NCI-H446 treated with DMSO at 0.1 percent for 48 hours (cell line): ENCODE measurements around the gene TRPM2.
"Not testable (repeated sequence)": the region's sequence is repeated elsewhere in the genome, so short reads cannot be mapped to it uniquely, and the experiment has no call there.

ENCODE experiments used
- DNase-seq: peaks from one replicate; lab custom pipeline; 2025; lab: John Stamatoyannopoulos, UW

Gene TRPM2

GRCh38 chr21:44375281-44375651, 21.8 kb downstream of the TRPM2 start:
- no peak for DNase-seq

- DNase-seq: no peak
Measured at GRCh38 chr21:44375761-44376241, 22.4 kb downstream of the TRPM2 start.

GRCh38 chr21:44376606-44377005, 23.2 kb downstream of the TRPM2 start:
- no peak for DNase-seq

GRCh38 chr21:44377201-44377921, 23.9 kb downstream of the TRPM2 start:
- DNase-seq: no peak

GRCh38 chr21:44377922-44378645, 24.7 kb downstream of the TRPM2 start:
- DNase-seq: no peak

GRCh38 chr21:44378646-44379514, 25.5 kb downstream of the TRPM2 start:
- DNase-seq: no peak

GRCh38 chr21:44379515-44379848, 26.1 kb downstream of the TRPM2 start:
- no peak for DNase-seq

GRCh38 chr21:44379991-44380865, 26.8 kb downstream of the TRPM2 start:
- DNase-seq: no peak

- no peak for DNase-seq
Measured at GRCh38 chr21:44380876-44381275, 27.5 kb downstream of the TRPM2 start.

- DNase-seq: no peak
Measured at GRCh38 chr21:44381874-44382273, 28.5 kb downstream of the TRPM2 start.

- no peak for DNase-seq
Measured at GRCh38 chr21:44382536-44382935, 29.1 kb downstream of the TRPM2 start.

GRCh38 chr21:44383216-44383615, 29.8 kb downstream of the TRPM2 start:
- no peak for DNase-seq

GRCh38 chr21:44384968-44385367, 31.5 kb downstream of the TRPM2 start:
- DNase-seq: no peak

GRCh38 chr21:44389335-44389734, 35.9 kb downstream of the TRPM2 start:
- DNase-seq: no peak

- DNase-seq: no peak
Measured at GRCh38 chr21:44390886-44391285, 37.5 kb downstream of the TRPM2 start.

- DNase-seq: no peak
Measured at GRCh38 chr21:44391345-44392091, 38.1 kb downstream of the TRPM2 start.

GRCh38 chr21:44392185-44392584, 38.8 kb downstream of the TRPM2 start:
- no peak for DNase-seq

- no peak for DNase-seq
Measured at GRCh38 chr21:44392916-44393315, 39.5 kb downstream of the TRPM2 start.

- no peak for DNase-seq
Measured at GRCh38 chr21:44394733-44395132, 41.3 kb downstream of the TRPM2 start.

- no peak for DNase-seq
Measured at GRCh38 chr21:44395260-44395659, 41.8 kb downstream of the TRPM2 start.

GRCh38 chr21:44396803-44397202, 43.4 kb downstream of the TRPM2 start:
- not testable (repeated sequence) for DNase-seq
